ENCODE results near the gene ZNF579.

DNA sequence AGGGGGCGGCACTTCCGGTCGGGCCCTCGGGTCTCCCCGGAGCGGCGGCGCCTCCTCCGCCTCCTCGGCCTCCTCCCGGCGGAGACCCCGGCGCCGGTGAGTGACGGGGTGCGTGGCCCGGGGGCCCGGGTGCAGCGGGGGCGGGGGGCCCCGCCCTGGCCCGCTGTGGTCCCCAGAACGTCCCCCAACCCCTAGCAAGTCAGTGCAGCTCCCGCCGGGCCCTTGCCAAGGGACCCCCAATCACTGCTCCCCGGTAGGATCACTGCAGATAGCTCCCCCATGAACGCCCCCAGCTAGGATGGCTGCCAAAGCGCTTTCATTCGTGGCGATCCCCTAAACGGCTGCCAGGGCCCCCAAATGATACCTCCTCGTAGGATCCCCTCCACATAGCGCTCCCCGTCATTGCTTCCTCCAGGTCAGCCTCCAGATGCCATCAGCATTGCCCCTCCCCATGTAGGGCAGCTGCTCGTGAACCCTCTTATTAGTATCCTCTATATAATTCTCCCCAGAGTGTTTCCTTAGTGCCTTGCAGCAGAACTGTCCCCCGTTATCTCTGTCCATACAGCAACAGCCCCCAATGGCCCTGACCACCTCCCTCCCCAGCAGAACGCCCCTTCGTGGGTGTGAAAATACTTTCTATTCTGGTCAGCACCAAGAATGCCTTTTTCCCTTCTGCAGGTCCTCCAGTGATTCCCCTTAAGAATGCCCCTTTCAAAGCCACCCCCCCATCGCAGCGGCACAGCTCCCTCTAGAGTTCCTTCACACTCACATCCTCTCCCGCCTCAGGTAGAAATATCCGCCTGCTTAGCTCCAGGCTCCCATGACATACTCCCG lies 25.2 kb upstream of the ZNF579 start, which contains the start of gene ZNF865:
- TF ChIP-seq ZNF274 (IDR thresholded peaks at IDR 0.05; ENCODE audit: low read depth, low read length) (no peak), SUZ12 (IDR thresholded peaks at IDR 0.05; ENCODE audit: extremely low read depth, insufficient read depth, insufficient read length) (no peak)

Data from NT2/D1 (cell line).